ENCODE results near the gene PLA2G4D.

DNA sequence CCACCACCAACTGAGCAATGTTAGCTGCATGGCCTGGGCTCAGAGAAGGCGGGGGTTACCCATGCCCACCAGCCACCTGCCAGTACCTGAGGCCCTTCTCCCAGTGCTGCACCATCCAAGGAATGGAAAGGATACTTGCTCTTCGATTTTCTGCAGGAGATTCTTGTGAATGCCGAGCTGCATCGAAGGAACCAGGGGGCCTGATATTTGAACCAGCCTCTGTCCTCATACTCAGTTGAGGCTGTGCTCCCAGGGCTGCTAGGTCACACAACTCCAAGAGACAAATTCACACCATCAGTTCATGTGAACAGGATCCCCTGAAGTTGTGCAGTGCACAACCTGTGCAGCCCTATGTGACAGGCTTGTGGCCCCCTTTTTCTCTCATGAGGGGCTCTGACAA lies 44.0 kb upstream of the PLA2G4D start:
- TF ChIP-seq, protein P1, sequence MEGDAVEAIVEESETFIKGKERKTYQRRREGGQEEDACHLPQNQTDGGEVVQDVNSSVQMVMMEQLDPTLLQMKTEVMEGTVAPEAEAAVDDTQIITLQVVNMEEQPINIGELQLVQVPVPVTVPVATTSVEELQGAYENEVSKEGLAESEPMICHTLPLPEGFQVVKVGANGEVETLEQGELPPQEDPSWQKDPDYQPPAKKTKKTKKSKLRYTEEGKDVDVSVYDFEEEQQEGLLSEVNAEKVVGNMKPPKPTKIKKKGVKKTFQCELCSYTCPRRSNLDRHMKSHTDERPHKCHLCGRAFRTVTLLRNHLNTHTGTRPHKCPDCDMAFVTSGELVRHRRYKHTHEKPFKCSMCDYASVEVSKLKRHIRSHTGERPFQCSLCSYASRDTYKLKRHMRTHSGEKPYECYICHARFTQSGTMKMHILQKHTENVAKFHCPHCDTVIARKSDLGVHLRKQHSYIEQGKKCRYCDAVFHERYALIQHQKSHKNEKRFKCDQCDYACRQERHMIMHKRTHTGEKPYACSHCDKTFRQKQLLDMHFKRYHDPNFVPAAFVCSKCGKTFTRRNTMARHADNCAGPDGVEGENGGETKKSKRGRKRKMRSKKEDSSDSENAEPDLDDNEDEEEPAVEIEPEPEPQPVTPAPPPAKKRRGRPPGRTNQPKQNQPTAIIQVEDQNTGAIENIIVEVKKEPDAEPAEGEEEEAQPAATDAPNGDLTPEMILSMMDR (IDR thresholded peaks at IDR 0.05) = no peak
- TF ChIP-seq POLR2AphosphoS5 (IDR thresholded peaks at IDR 0.05; ENCODE audit: low read depth, low read length) = no peak
- TF ChIP-seq, protein P2, sequence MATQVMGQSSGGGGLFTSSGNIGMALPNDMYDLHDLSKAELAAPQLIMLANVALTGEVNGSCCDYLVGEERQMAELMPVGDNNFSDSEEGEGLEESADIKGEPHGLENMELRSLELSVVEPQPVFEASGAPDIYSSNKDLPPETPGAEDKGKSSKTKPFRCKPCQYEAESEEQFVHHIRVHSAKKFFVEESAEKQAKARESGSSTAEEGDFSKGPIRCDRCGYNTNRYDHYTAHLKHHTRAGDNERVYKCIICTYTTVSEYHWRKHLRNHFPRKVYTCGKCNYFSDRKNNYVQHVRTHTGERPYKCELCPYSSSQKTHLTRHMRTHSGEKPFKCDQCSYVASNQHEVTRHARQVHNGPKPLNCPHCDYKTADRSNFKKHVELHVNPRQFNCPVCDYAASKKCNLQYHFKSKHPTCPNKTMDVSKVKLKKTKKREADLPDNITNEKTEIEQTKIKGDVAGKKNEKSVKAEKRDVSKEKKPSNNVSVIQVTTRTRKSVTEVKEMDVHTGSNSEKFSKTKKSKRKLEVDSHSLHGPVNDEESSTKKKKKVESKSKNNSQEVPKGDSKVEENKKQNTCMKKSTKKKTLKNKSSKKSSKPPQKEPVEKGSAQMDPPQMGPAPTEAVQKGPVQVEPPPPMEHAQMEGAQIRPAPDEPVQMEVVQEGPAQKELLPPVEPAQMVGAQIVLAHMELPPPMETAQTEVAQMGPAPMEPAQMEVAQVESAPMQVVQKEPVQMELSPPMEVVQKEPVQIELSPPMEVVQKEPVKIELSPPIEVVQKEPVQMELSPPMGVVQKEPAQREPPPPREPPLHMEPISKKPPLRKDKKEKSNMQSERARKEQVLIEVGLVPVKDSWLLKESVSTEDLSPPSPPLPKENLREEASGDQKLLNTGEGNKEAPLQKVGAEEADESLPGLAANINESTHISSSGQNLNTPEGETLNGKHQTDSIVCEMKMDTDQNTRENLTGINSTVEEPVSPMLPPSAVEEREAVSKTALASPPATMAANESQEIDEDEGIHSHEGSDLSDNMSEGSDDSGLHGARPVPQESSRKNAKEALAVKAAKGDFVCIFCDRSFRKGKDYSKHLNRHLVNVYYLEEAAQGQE (IDR thresholded peaks at IDR 0.05; ENCODE audit: insufficient read depth in 1 of 2, low read depth in 2 of 2, low read length in 1 of 2) = no peak
- TF ChIP-seq TCF7L2 (IDR thresholded peaks at IDR 0.05; ENCODE audit: low read depth, low read length) = no peak
- no peak for TF ChIP-seq SIN3A (IDR thresholded peaks at IDR 0.05; ENCODE audit: borderline replicate concordance, insufficient read depth, low read depth, low read length)
